BLaER1 treated with 17β-estradiol and CSF1 and Interleukin-3, amounts not matched to agents 10 nM and 100 nM (cell line): ENCODE measurements around the gene PVALB.
A peak's percentile ranks its signal among the peaks of the same experiment; 100 is the strongest.

Experiments
- H3K27ac ChIP-seq, 11 experiments: shearing (Covaris generic); formaldehyde crosslinking; 2 replicates each; pipeline ENCODE4 v1.8.1; 2022
- H3K27me3 ChIP-seq, 11 experiments: shearing (Covaris generic); formaldehyde crosslinking; 2 replicates each; pipeline ENCODE4 v1.8.1; 2022
- H3K36me3 ChIP-seq, 11 experiments: shearing (Covaris generic); formaldehyde crosslinking; 2 replicates each; pipeline ENCODE4 v1.8.1; 2022
- H3K4me1 ChIP-seq, 10 experiments: shearing (Covaris generic); formaldehyde crosslinking; 2 replicates each; pipeline ENCODE4 v1.8.1; 2022
- H3K4me2 ChIP-seq, 11 experiments: shearing (Covaris generic); formaldehyde crosslinking; 2 replicates each; pipeline ENCODE4 v1.8.1; 2022
- H3K4me3 ChIP-seq, 10 experiments: shearing (Covaris generic); formaldehyde crosslinking; 2 replicates each; pipeline ENCODE4 v1.8.1; 2022
- H3K9ac ChIP-seq, 11 experiments: shearing (Covaris generic); formaldehyde crosslinking; 2 replicates each; pipeline ENCODE4 v1.8.1; 2022
- H3K9me3 ChIP-seq, 11 experiments: shearing (Covaris generic); formaldehyde crosslinking; replicated peaks in 1 of 11; 2 replicates each; pipeline ENCODE4 v1.8.1; 2022
- H4K20me1 ChIP-seq, 11 experiments: shearing (Covaris generic); formaldehyde crosslinking; 2 replicates each; pipeline ENCODE4 v1.8.1; 2022
- Cebpa-rat ChIP-seq, 11 experiments: shearing (Covaris generic); IDR thresholded peaks; 2 replicates each; pipeline ENCODE4 v1.8.1; 2022

The PVALB gene

DNA sequence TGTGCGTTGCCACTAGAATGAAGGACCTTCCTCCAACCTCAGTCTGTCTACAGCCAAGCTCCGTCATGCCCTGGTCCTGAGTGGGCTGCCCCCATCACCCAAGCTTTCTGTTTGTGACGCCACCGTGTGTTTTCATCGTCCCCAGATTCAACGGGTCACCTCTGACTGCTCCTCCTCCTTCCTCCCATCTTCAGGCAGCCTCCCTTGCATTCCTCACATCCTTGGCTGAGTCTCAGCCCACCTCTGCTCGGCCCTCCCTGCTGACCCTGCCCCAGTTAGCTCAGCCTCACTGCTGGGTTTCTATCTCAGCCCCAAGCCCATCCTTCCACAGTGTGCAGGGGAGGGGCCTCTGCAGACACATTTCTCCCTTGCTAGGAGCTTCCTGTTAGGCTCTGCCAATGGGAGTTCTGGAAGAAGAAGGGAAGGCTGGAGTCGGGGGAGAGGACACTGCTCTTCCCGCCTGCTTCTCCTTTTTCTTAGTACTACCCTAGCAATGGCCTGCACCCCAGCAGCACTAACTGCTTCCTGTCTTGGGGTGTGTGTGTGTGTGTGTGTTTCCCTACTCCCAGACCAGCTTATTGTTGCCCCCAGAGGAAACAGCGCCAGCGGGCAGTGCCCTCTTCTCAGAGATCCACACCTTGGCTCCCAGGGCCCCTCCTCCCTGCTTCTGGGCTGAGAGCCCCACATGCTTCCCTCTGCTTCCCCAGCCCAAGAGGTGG lies 46.2 kb downstream of the PVALB start:
- no peaks in the 10 kb centered on the region for H3K9me3 ChIP-seq
- H3K36me3 ChIP-seq: peaks cover 0 to 4% (median 0%) of the 10 kb centered on the region in 11 experiments; a peak in 1 of 22 replicates
- no peak for TF ChIP-seq Cebpa-rat (IDR thresholded peaks at IDR 0.05)
- peaks cover 72 to 96% (median 94%) of the 10 kb centered on the region in 10 experiments for H3K4me1 ChIP-seq
- H3K4me2 ChIP-seq: peak overlapping the region; percentile 72 to 93 (median 85)
- peak overlapping the region in 9 of 11 experiments; percentile 7 to 75 (median 60); a peak in 16 of 22 replicates for H3K27ac ChIP-seq
- peaks cover 0 to 7% (median 0%) of the 10 kb centered on the region in 11 experiments; a peak in 2 of 22 replicates for H4K20me1 ChIP-seq
- no peaks in the 10 kb centered on the region for H3K27me3 ChIP-seq
- H3K9ac ChIP-seq: peak overlapping the region in 8 of 11 experiments; percentile 7 to 61 (median 42); a peak in 13 of 22 replicates
- peak overlapping the region in 3 of 10 experiments; percentile 0 to 35 (median 12); a peak in 3 of 20 replicates for H3K4me3 ChIP-seq

DNA sequence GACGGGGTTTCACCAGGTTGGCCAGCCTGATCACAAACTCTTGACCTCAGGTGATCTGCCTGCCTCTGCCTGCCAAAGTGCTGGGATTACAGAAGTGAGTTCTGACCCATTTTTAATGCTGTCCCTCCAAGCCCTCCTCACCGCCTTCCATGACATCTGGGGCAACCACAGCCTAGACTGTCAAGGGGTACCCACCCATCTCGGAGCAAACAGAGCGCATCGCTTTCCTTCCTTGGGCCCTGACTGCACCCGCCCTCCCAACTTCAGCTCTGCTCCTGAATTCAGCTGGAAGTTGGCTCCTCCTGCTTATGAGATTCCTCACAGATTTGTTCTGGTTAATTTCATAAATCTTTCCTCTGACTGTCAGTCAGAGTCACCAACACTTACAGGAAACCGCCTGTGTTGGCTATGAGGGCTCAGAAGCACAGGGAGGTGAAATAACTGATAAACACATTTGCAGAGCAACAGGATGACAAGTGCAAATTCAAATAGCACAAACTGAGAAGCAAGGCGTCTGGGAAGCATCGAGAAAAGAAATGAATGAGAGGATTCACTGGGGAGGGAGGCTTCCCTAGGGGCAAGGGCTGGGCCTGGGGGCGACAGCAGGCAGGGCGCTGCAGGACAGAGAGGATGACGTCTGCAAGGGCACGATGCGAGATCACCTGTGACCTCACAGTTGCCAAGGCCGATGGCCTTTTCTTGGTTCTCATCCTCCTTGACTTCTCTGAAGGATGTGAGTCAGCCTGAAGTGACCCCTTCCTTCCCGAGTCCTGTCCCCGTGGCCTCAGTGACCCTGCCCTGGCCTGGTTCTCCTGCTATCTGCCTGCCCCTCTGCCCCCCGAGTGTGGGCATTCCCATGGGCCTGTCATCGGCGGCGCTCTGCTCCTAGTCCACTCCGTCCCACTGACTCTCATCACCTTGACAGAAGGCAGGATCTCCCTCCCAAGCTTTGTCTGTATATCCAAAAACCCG lies 47.0 kb downstream of the PVALB start:
- H3K36me3 ChIP-seq: peaks cover 0 to 11% (median 0%) of the 10 kb centered on the region in 11 experiments; a peak in 4 of 22 replicates
- peaks cover 66 to 94% (median 91%) of the 10 kb centered on the region in 10 experiments for H3K4me1 ChIP-seq
- peak overlapping the region in 8 of 11 experiments; percentile 13 to 61 (median 42); a peak in 14 of 22 replicates for H3K9ac ChIP-seq
- peak overlapping the region in 9 of 11 experiments; percentile 7 to 75 (median 60); a peak in 16 of 22 replicates for H3K27ac ChIP-seq
- peak overlapping the region; percentile 72 to 93 (median 85) for H3K4me2 ChIP-seq
- H3K4me3 ChIP-seq: peak overlapping the region in 4 of 10 experiments; percentile 0 to 35 (median 10); a peak in 6 of 20 replicates
- no peak for TF ChIP-seq Cebpa-rat (IDR thresholded peaks at IDR 0.05)
- no peaks in the 10 kb centered on the region for H3K27me3 ChIP-seq
- H4K20me1 ChIP-seq: peaks cover 0 to 7% (median 0%) of the 10 kb centered on the region in 11 experiments; a peak in 2 of 22 replicates
- H3K9me3 ChIP-seq: no peaks in the 10 kb centered on the region

DNA sequence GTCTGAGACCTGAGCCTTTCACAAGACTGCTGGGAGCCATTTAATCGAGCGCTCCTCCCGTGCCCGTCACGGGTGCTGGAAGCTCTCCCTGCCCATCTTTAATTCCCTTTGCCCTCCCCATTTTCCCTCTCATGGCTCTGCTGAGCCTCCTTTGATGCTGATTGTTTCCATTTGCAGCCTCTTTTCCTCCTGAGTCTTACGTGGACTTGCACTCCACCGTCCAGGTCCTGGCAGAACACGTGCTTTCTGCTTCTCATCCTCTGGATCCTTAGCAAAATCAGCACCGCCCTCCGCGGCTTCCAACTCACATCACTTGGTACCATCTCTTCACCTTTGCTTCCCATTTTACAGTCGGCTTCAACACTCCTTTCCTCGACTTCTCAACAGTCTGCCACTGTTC lies 48.2 kb downstream of the PVALB start:
- Histone ChIP-seq H3K4me1 (peaks cover 57 to 86% (median 80%) of the 10 kb centered on the region in 10 experiments), H3K9ac (no peak overlapping the region), H3K36me3 (peaks cover 1 to 24% (median 5%) of the 10 kb centered on the region in 11 experiments; a peak in 18 of 22 replicates), H3K9me3 (peaks cover 0 to 5% (median 2%) of the 10 kb centered on the region in 11 experiments; a peak in 7 of 22 replicates), H3K4me2 (peak overlapping the region; percentile 65 to 93 (median 82); a peak in 18 of 22 replicates), H3K27ac (peak overlapping the region in 3 of 11 experiments; percentile 65 to 71 (median 69); a peak in 2 of 22 replicates), H4K20me1 (peaks cover 0 to 7% (median 0%) of the 10 kb centered on the region in 11 experiments; a peak in 2 of 22 replicates), H3K4me3 (no peak overlapping the region; a peak in 1 of 20 replicates), H3K27me3 (no peaks in the 10 kb centered on the region)
- no peak for TF ChIP-seq Cebpa-rat (IDR thresholded peaks at IDR 0.05)

DNA sequence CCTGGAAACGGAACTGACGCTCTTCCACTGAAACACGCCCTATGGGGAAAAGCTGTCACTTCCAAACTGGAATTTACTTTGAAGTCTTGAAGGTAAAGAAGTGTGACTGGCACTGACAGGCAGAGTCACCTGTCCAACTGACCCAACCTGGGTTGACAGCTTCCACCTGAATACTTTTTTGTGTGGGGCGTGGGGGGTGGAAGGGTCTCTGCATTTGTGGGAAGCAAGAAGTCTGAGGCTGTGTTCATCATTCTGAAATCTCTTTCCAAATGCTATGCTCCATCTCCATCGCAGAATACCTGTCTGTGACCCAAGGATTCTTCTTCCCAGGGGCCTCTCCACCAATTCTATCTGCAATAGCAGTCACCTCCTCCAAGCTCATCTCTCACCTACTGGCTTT lies 48.7 kb downstream of the PVALB start:
- Histone ChIP-seq H3K4me2 (peak overlapping the region; percentile 65 to 93 (median 82)), H4K20me1 (peaks cover 0 to 7% (median 0%) of the 10 kb centered on the region in 11 experiments; a peak in 2 of 22 replicates), H3K27ac (peak overlapping the region in 6 of 11 experiments; percentile 42 to 73 (median 68); a peak in 9 of 22 replicates), H3K9me3 (peaks cover 0 to 9% (median 7%) of the 10 kb centered on the region in 11 experiments; a peak in 16 of 22 replicates), H3K36me3 (peaks cover 6 to 28% (median 10%) of the 10 kb centered on the region in 11 experiments; a peak in 21 of 22 replicates), H3K27me3 (no peaks in the 10 kb centered on the region), H3K4me1 (peaks cover 57 to 82% (median 78%) of the 10 kb centered on the region in 10 experiments), H3K9ac (peak overlapping the region in 3 of 11 experiments; percentile 43 to 56 (median 55); a peak in 4 of 22 replicates), H3K4me3 (no peak overlapping the region)
- no peak for TF ChIP-seq Cebpa-rat (IDR thresholded peaks at IDR 0.05)

DNA sequence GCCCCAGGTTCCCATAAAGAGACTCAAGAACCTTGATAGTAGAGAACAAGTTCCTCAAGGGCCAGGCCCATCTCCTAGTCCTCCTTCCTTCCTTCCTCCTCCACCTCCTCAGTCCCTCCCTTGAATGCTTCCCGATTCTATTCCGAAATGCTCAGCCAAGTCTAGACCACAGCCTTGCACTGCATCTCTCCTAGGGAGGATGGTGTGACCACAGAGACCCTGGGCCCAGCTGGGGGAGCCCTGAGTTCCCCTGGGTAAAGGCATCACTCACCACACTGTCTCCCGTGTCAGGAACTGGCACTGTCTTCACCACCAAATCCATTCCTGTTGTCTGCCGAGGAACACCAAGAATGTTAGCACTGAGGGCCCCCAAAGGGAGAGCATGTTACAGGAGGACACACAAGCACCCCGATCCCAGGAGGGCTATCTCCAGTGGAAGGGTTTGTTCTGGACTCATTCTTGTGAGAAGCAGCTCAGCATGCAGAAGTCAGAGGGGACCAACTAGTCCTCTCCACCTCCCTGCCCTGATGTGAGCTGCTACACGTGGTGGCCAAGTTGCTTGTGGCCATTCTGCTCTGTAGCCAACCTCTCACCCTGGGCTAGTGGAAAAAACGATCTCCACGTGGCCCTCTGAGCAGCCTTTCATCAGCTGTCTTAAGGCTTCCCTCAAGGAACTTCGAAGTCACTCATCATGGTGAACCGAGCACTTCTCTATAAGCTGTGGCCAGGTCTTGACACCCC lies 49.6 kb downstream of the PVALB start:
- peak overlapping the region; percentile 65 to 93 (median 82) for H3K4me2 ChIP-seq
- H3K36me3 ChIP-seq: peaks cover 8 to 38% (median 19%) of the 10 kb centered on the region in 11 experiments; a peak in 21 of 22 replicates
- no peaks in the 10 kb centered on the region for H3K27me3 ChIP-seq
- peak overlapping the region in 7 of 11 experiments; percentile 30 to 73 (median 66); a peak in 14 of 22 replicates for H3K27ac ChIP-seq
- peak overlapping the region in 6 of 11 experiments; percentile 6 to 57 (median 41); a peak in 9 of 22 replicates for H3K9ac ChIP-seq
- H3K4me3 ChIP-seq: 0 out of 20 replicates have a peak overlapping the region, but pooled peaks of 3 of the 10 experiments have one; percentile 8 to 30 (median 12)
- peaks cover 0 to 7% (median 0%) of the 10 kb centered on the region in 11 experiments; a peak in 2 of 22 replicates for H4K20me1 ChIP-seq
- H3K9me3 ChIP-seq: peaks cover 0 to 18% (median 14%) of the 10 kb centered on the region in 11 experiments; a peak in 16 of 22 replicates
- peaks cover 57 to 72% (median 70%) of the 10 kb centered on the region in 10 experiments for H3K4me1 ChIP-seq
- TF ChIP-seq Cebpa-rat (IDR thresholded peaks at IDR 0.05): peak in 2 of 11 experiments; percentile 61 to 74; a peak in 5 of 22 replicates

DNA sequence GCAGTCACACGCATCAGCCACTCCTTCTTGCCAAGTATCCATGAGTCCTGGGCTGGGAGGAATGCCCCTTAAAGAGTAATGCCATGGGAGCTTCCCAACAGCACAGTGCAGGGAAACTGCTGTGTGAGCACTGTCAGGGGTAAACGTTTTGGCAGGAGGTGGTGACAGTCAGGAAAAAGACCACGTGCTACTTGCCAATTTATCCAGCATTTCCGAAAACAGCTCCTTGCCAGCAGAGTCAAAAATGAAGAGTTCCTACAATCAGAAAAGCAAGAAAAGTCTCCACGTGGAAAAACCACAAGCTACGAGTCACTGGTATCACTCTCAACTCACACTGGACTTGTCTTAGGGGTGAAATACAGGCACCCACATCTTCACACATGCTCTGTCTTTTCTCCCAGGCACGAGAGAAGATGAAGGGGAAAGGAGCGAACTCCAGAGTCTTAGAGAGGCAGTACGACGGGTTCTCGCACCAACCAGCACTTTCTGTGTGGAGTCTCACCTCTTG lies 50.8 kb downstream of the PVALB start:
- peak overlapping the region in 6 of 11 experiments; percentile 33 to 71 (median 62); a peak in 9 of 22 replicates for H3K27ac ChIP-seq
- peak overlapping the region in 4 of 11 experiments; percentile 2 to 57 (median 28); a peak in 5 of 22 replicates for H3K9ac ChIP-seq
- H3K4me3 ChIP-seq: no peak overlapping the region

More for the DNA sequence above, 50.8 kb downstream of the PVALB start:
- no peak for TF ChIP-seq Cebpa-rat (IDR thresholded peaks at IDR 0.05)
- H3K4me2 ChIP-seq: peak overlapping the region in 10 of 11 experiments; percentile 65 to 93 (median 84); a peak in 19 of 22 replicates
- peaks cover 0 to 7% (median 0%) of the 10 kb centered on the region in 11 experiments; a peak in 2 of 22 replicates for H4K20me1 ChIP-seq
- H3K4me1 ChIP-seq: peaks cover 48 to 60% (median 58%) of the 10 kb centered on the region in 10 experiments
- H3K9me3 ChIP-seq: peaks cover 0 to 19% (median 15%) of the 10 kb centered on the region in 11 experiments; a peak in 16 of 22 replicates
- H3K36me3 ChIP-seq: peaks cover 8 to 43% (median 23%) of the 10 kb centered on the region in 11 experiments; a peak in 21 of 22 replicates
- no peaks in the 10 kb centered on the region for H3K27me3 ChIP-seq
